Measurements from ENCODE around the gene POLE3. TPM values are rescaled to one million over a fixed set of nuclear protein-coding genes. Genes with fewer than 3 reads are reported as not detected.
"Not testable (repeated sequence)": the region's sequence is repeated elsewhere in the genome, so short reads cannot be mapped to it uniquely, and the experiment has no call there.

POLE3 gene
- total RNA-seq, 2 donors from 2014 or later, result 24.3 to 25.4 TPM

- intact Hi-C loops (cut with DNase I), result no loop called here
- DNase-seq (ENCODE audit: low spot score), result no peak
Observed at GRCh38 chr9:113381909-113382411, 28.5 kb downstream of the POLE3 start.

DNA sequence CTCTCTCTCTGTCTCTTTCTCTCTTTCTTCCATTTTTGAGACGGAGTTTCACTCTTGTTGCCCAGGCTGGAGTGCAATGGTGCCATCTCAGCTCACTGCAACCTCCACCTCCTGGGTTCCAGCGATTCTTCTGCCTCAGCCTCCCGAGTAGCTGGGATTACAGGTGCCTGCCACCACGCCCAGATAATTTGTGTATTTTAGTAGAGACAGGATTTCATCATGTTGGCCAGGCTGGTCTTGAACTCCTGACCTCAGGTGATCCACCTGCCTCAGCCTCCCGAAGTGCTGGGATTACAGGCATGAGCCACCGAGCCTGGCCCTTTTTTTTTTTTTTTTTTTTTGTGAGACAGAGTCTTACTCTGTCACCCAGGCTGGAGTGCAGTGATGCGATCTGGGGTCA lies 29.0 kb downstream of the POLE3 start:
- intact Hi-C loops (cut with DNase I); DNase-seq (ENCODE audit: low spot score): not testable (repeated sequence)

GRCh38 chr9:113380869-113381378 lies 29.6 kb downstream of the POLE3 start:
- intact Hi-C loops (cut with DNase I), result no loop called here
- DNase-seq (ENCODE audit: low spot score), result no peak

- intact Hi-C loops (cut with DNase I), result loop anchor here in 1 of 2 donors (5.0 kb wide), 1 partner anchor 1082 kb away; no protein-coding TSS in a partner anchor
- DNase-seq (ENCODE audit: low spot score), result not testable (repeated sequence)
Observed at GRCh38 chr9:113379829-113380210, 30.7 kb downstream of the POLE3 start.

GRCh38 chr9:113379094-113379828 lies 31.2 kb downstream of the POLE3 start:
- intact Hi-C loops (cut with DNase I), result loop anchor here in 1 of 2 donors (5.0 kb wide), 1 partner anchor 1083 kb away; no protein-coding TSS in a partner anchor
- DNase-seq (ENCODE audit: low spot score), result peak; percentile 68

- intact Hi-C loops (cut with DNase I), result loop anchor here in 1 of 2 donors (5.0 kb wide), 1 partner anchor 1085 kb away; no protein-coding TSS in a partner anchor
- DNase-seq (ENCODE audit: low spot score), result peak; percentile 93
Observed at GRCh38 chr9:113376634-113377567, 33.6 kb downstream of the POLE3 start, which contains the start of gene HDHD3. HDHD3 (minus strand) TSS chr9:113376986; CDS start chr9:113374354, 2,632 bp downstream.

DNA sequence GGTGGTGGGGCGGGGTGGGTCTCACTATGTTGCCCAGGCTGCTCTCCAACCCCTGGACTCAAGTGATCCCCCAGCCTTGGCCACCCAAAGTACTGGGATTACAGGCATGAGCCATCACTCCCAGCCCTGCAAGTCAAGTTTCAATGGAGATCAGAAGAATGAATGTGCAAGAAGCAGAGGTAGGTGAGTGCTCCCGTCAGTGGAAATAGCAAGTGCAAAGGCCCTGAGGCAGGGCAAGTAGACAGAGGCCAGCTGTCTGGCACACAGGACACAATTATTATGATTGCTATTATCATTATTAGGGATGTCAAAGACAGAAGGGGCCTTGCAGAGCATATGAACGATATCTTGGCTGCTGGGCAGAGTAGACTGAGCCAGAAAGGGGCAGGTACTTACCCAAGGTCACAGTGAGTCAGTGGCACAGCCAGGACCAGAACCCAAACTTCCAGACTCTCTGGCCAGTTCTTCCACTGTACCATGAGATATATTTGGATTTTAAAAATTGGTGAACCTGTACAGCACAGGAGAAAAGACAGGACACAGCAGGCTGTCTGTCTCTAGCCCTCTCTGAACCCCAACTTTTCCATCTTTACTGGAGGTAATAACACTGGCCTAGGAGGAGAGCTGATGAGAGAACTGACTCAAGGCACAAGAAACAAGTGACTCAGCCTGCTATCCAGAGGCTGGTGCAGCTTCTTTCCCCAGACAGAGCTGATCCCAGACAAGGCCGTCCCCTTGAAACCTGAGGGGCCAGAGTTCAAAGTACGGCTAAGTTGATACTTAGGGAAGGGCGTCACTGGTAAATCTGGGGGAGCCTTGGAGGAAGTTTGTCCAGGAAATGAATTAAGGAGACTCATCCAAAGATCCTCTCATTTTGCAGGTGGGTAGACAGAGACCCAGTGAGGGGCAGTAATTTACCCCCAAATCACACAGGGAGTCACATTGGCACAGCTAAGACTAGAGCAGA lies 35.1 kb downstream of the POLE3 start:
- intact Hi-C loops (cut with DNase I), result loop anchor here in 1 of 2 donors (2.0 to 5.0 kb wide), 2 partner anchors 31 to 1087 kb away; no protein-coding TSS in a partner anchor
- DNase-seq (ENCODE audit: low spot score), result no peak

- peak; percentile 77 for DNase-seq (ENCODE audit: low spot score)
- intact Hi-C loops (cut with DNase I), result loop anchor here in 1 of 2 donors (2.0 kb wide), 1 partner anchor 29 kb away; no protein-coding TSS in a partner anchor
Observed at GRCh38 chr9:113373676-113374392, 36.6 kb downstream of the POLE3 start.

DNA sequence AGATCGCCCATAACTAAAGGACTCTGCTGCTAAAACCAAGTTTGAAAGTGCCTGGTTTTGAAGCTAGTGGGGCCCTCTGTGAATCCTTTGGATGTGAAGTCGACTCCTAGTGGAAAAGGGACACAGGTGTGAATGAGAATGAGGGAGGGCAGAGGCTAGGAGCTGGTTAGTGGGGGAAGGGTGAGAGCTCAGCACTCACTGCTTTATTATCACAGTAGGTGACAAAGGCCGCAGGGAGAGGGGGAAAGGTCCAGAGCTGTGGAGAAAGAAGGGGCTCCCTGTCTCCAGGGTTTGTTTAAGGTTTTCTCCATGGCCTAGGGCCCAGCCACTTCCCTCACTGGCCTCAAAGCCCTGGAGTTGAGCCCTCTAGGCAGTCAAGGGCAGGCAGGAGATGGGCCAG lies 37.2 kb downstream of the POLE3 start:
- intact Hi-C loops (cut with DNase I), result no loop called here
- peak; percentile 32 for DNase-seq (ENCODE audit: low spot score)

DNA sequence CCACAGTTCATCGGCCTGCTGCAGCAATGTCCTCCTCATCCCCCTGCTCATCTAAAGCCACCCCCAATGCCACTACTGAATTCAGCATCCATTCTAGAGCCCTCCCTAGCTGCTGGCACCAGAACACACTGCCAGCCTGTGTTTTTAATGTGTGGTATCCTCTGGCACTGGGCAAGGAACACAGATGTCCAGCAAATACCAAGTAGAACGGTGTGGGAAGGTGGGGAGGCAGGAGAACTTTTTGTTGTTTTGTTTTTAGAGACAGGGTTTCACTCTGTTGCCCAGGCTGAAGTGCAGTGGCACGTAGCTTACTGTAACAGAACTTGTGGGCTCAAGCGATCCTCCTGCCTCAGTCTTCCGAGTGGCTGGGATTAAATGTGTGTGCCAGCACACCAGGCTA lies 38.4 kb downstream of the POLE3 start:
- intact Hi-C loops (cut with DNase I), result no loop called here
- DNase-seq (ENCODE audit: low spot score), result no peak

GRCh38 chr9:113370806-113371325 lies 39.6 kb downstream of the POLE3 start:
- no peak for DNase-seq (ENCODE audit: low spot score)
- intact Hi-C loops (cut with DNase I), result no loop called here

- intact Hi-C loops (cut with DNase I), result no loop called here
Observed at GRCh38 chr9:113369855-113370140, 40.7 kb downstream of the POLE3 start.

GRCh38 chr9:113368982-113369854 lies 41.3 kb downstream of the POLE3 start:
- DNase-seq (ENCODE audit: low spot score), result peak; percentile 83
- intact Hi-C loops (cut with DNase I), result no loop called here

More at GRCh38 chr9:113369855-113370140, 40.7 kb downstream of the POLE3 start:
- DNase-seq (ENCODE audit: low spot score), result no peak

DNA sequence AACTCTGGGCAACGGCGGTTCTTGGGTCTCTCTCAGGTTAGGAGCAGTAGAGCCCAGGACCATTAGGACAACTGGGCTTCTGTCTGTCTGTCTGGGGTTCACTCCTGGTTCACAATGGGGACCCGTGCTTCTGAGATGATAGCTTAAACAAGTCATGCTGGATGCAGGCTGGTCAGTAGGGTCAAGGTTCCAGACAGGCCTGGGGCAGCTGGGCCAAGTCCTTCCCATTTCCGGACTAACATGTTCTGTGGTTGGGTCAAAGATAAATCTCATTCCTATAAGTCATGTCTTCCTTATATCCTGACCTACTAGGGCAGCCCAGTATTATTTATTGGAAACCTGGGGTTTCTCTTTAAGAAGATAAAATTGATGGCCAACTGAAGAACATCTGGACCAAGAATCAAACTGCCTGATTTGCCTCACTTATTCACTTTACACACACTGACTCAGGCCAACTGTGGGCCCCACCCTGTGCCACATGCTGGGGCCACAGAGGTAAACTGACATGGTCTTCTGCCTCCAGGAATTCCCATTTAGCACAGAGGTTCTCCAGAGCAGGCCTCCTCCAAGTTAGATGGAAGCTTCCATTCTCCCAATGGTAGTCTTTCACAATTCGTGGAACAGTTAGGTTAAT lies 42.0 kb downstream of the POLE3 start:
- DNase-seq (ENCODE audit: low spot score), result peak; percentile 32
- intact Hi-C loops (cut with DNase I), result no loop called here

DNA sequence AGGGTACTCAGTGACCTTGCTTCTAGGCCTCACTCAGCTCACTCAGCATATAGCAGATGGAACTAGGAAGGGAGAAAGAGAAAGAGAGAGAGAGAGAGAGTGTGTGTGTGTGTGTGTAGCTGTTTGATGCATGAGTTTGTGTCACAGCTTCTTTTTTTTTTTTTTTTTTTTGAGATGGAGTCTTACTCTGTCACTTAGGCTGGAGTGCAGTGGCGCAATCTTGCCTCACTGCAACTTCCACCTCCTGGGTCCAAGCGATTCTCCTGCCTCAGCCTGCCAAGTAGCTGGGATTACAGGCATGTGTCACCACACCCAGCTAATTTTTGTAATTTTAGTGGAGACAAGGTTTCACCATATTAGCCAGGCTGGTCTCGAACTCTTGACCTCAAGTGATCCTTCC lies 44.8 kb downstream of the POLE3 start:
- intact Hi-C loops (cut with DNase I), result not testable (repeated sequence)
- DNase-seq (ENCODE audit: low spot score), result peak; percentile 78

DNA sequence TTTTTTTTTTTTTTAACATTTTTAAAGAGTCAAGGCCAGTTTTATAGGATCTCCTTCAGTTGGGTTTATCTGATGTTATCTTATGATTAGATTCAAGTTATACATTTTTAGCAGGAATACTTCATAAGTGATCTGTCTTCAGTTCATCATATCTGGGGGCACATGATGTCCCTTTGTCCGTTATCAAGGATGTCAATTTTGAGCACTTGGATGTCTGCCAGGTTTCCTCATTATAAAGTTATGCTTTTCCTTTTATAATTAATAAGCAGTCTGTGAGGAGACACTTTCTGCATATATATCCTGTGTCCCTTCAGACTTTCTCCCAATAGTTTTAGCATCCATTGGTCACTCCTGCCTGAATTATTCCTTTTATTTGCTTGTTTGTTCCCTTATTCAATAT lies 45.5 kb downstream of the POLE3 start:
- intact Hi-C loops (cut with DNase I), result no loop called here
- no peak for DNase-seq (ENCODE audit: low spot score)
